Epithelial cell of prostate (primary cell): ENCODE data around the gene SSRP1.

ENCODE experiments used
- DNase-seq: peaks from one replicate; pipeline ENCODE4 v3.0.0-alpha.2; 2011; ENCODE audit warnings: low read depth, low spot score
- H3K27ac ChIP-seq: fragments of 450-650 bp; 2 replicates; pipeline ENCODE4 v1.5.1; 2017; ENCODE audit warnings: mild to moderate bottlenecking

Gene SSRP1

GRCh38 chr11:57321388-57322255 is 14.1 kb downstream of the SSRP1 start:
- DNase-seq, result no peak
- H3K27ac ChIP-seq, result peak overlapping the region; percentile 99

GRCh38 chr11:57320719-57321387 is 14.8 kb downstream of the SSRP1 start:
- H3K27ac ChIP-seq, result peak overlapping the region; percentile 99
- DNase-seq, result no peak

- peak overlapping the region; percentile 99 for H3K27ac ChIP-seq
- DNase-seq, result no peak
Measured at GRCh38 chr11:57320067-57320718, 15.5 kb downstream of the SSRP1 start.

GRCh38 chr11:57318178-57318577 is 17.5 kb downstream of the SSRP1 start:
- no peak for DNase-seq
- H3K27ac ChIP-seq, result peak overlapping the region; percentile 99

- no peak for DNase-seq
- peak overlapping the region; percentile 4 for H3K27ac ChIP-seq
Measured at GRCh38 chr11:57316017-57316416, 19.7 kb downstream of the SSRP1 start.

GRCh38 chr11:57315491-57315890 is 20.2 kb downstream of the SSRP1 start:
- H3K27ac ChIP-seq, result peak overlapping the region; percentile 4
- DNase-seq, result no peak

DNA sequence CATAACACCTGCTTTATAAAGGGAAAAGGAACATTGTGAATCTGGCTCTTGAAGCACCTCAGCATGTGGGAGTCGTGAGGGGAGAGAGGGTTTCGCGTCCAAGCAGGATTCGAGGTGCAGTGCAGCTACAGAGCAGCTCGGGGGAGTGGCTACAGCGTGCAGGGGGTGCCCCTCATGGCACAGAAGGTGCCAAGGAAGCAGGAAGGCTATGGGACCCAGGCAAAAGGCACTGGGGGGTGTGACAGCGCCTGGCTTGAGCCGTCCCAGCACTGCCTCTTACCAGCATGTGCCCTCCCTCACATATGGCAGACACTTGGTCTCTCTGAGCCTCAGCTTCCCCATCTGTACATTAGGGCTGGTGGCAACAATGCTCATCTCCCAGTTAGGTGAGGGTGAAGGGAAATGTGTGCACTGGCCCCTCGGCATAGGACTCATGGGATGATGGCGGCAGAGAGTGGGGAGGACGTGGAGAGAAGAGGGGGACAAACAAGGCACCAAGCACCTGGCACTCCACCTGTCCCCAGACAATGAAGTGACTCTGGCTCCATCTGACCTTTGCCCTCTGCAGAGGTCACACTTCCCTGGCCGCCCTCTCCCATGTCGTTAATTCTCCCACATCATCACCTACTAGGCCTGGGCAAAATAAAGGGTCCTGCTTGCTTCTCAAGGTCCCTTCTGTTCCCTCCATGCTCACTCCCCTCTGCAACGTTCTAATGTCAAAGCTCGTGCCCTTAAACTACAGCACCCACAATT is 21.3 kb downstream of the SSRP1 start:
- no peak overlapping the region for H3K27ac ChIP-seq
- no peak for DNase-seq

GRCh38 chr11:57313788-57314135 is 21.9 kb downstream of the SSRP1 start:
- H3K27ac ChIP-seq, result no peak overlapping the region
- DNase-seq, result no peak

GRCh38 chr11:57313071-57313787 is 22.5 kb downstream of the SSRP1 start:
- no peak for DNase-seq
- peak overlapping the region; percentile 78 for H3K27ac ChIP-seq

- H3K27ac ChIP-seq, result peak overlapping the region; percentile 78
- DNase-seq, result no peak
Measured at GRCh38 chr11:57312511-57313021, 23.1 kb downstream of the SSRP1 start.

- peak overlapping the region; percentile 78 for H3K27ac ChIP-seq
- DNase-seq, result peak; percentile 85
Measured at GRCh38 chr11:57311109-57311936, 24.4 kb downstream of the SSRP1 start.

DNA sequence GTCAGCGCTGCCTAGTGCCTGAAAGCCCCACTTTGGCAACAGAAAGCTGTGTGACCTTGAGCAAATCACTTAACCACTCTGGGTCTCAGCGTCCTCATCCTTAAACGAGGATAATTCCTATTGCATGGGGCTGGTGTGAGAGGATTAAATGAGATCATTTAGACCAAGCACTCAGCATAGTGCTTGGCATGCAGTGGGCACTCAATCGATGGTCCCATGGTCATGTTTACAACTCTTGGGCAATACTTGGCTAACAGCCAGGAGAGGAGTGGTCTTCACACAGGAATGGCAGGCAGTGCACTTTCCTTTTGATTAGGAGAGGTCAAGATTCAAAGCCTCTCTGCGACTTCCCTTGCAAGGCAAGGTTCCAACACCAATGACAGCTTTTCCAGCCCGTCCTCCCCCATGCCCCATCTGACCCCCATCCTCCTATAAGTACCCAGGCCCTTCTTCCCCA is 25.0 kb downstream of the SSRP1 start:
- H3K27ac ChIP-seq, result peak overlapping the region; percentile 78

DNA sequence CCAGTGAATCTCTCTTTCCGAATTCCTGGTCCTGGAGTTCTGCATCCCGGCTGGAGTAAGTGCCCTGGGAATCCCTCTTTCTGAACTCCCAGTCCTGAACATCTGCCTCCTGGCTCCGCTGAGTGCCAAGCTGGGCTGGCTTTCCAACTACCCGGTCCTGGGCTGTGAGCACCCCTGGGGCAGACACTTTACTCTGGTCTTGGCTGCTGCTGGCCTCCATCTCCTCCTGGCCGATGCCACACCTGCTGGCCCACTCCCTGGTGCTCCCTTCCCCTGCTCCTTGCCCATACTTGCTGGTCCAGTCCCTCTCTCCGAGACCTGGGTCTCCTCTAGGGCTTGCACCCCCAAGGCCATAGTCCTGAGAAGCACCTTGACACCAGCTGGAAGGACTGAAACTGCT is 25.6 kb downstream of the SSRP1 start:
- peak overlapping the region; percentile 78 for H3K27ac ChIP-seq
- DNase-seq, result no peak

More for the DNA sequence above, 25.0 kb downstream of the SSRP1 start:
- DNase-seq, result no peak

- peak overlapping the region; percentile 78 for H3K27ac ChIP-seq
- no peak for DNase-seq
Measured at GRCh38 chr11:57309106-57310059, 26.3 kb downstream of the SSRP1 start.

DNA sequence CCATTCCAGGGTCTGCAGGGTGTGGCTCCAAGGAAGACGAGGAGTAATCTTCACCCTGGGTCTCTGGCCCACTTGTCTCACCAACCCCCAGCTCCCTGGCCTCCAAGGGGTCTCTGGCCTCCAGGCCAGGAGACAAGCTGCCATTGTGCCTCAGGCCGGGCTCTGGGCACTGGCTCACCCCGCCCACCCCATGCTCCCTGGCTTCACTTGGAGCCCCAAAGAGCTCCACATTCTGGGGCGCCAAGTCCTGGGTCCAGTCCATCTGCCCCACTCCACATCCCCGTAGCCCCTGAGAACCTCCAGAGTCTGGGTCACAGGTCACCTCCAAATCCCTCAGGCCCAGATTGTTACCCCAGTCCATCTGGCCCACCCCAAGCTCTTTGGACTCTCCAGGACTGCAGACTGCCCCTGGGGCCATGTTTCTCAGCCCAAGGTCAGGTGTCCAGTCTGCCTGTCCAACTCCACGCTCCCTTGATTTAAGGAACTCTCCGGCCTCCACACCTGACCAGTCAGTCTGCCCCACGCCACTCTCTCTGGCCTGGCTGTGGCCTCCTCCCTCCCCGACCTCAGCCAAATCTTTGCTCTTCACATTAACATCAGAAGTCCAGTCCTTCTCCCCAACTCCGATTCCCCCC is 27.1 kb downstream of the SSRP1 start:
- no peak for DNase-seq
- H3K27ac ChIP-seq, result peak overlapping the region; percentile 78

- DNase-seq, result peak; percentile 29
- peak overlapping the region; percentile 78 for H3K27ac ChIP-seq
Measured at GRCh38 chr11:57307666-57308270, 27.9 kb downstream of the SSRP1 start.
